Measurements from ENCODE around the gene IMMP2L. TPM values are rescaled to one million over a fixed set of nuclear protein-coding genes. Genes with fewer than 3 reads are reported as not detected.

The IMMP2L gene
- total RNA-seq, 1 experiment from 2014 or later = 8.6 TPM

- CTCF ChIA-PET = no interaction called here
- no TSS peak for BruUV-seq (replicated peaks)
These were observed 787.2 kb downstream of the IMMP2L start for GRCh38 chr7:110775046-110775445.

GRCh38 chr7:110774071-110774470, 788.2 kb downstream of the IMMP2L start:
- POLR2A ChIA-PET (ENCODE audit: unreplicated experiment) = no interaction called here
- H3F3A ChIP-seq (ENCODE audit: low read length, unreplicated experiment) = no peaks in the 10 kb centered on the region
- no peaks in the 10 kb centered on the region for H3K36me3 ChIP-seq (ENCODE audit: low read depth, low read length)
- H2AFZ ChIP-seq (ENCODE audit: low read length) = no peak overlapping the region
- no peak overlapping the region for H3K9ac ChIP-seq (ENCODE audit: low read length)
- no peaks in the 10 kb centered on the region for H4K20me1 ChIP-seq (ENCODE audit: low read length)
- CTCF ChIA-PET = no interaction called here
- TF ChIP-seq EZH2phosphoT487 (IDR thresholded peaks at IDR 0.05; ENCODE audit: borderline replicate concordance, low read length) (no peak), CTCF (conservative IDR thresholded peaks at IDR 0.05; ENCODE audit: low read depth, low read length) (no peak), EZH2 (IDR thresholded peaks at IDR 0.05; ENCODE audit: low read length, unreplicated experiment) (no peak)
- no peak overlapping the region for H3K27ac ChIP-seq (ENCODE audit: low read length)
- H3K4me3 ChIP-seq (ENCODE audit: low read length) = no peak overlapping the region
- H3K4me2 ChIP-seq (ENCODE audit: low read length) = no peak overlapping the region
- intact Hi-C loops (cut with micrococcal nuclease) = no loop called here
- no peaks in the 10 kb centered on the region for H3K27me3 ChIP-seq (ENCODE audit: low read length)
- peak; percentile 24; the same call in 1 of the 2 replicates for ATAC-seq
- peak; percentile 57 for DNase-seq
- H3K9me3 ChIP-seq (ENCODE audit: low read length) = no peaks in the 10 kb centered on the region
- H3K79me2 ChIP-seq (ENCODE audit: low read length) = no peaks in the 10 kb centered on the region
- BruUV-seq (replicated peaks) = no TSS peak
- H3K9me2 ChIP-seq (replicated peaks; ENCODE audit: low read length) = no peaks in the 10 kb centered on the region
- peaks cover 10% of the 10 kb centered on the region; the same call in 1 of the 2 replicates for H3K4me1 ChIP-seq (ENCODE audit: insufficient read depth, low read length)

More at GRCh38 chr7:110775046-110775445, 787.2 kb downstream of the IMMP2L start:
- POLR2A ChIA-PET (ENCODE audit: unreplicated experiment) = no interaction called here
- no peaks in the 10 kb centered on the region for H3K9me2 ChIP-seq (replicated peaks; ENCODE audit: low read length)
- no peak overlapping the region for H3K27ac ChIP-seq (ENCODE audit: low read length)
- H4K20me1 ChIP-seq (ENCODE audit: low read length) = no peaks in the 10 kb centered on the region
- H3K4me2 ChIP-seq (ENCODE audit: low read length) = no peak overlapping the region
- H3K4me3 ChIP-seq (ENCODE audit: low read length) = no peak overlapping the region
- ATAC-seq = no peak
- no peaks in the 10 kb centered on the region for H3K79me2 ChIP-seq (ENCODE audit: low read length)
- TF ChIP-seq CTCF (conservative IDR thresholded peaks at IDR 0.05; ENCODE audit: low read depth, low read length) = no peak
- TF ChIP-seq EZH2phosphoT487 (IDR thresholded peaks at IDR 0.05; ENCODE audit: borderline replicate concordance, low read length) = no peak
- no peak for TF ChIP-seq EZH2 (IDR thresholded peaks at IDR 0.05; ENCODE audit: low read length, unreplicated experiment)
- H3K9ac ChIP-seq (ENCODE audit: low read length) = no peak overlapping the region
- H3K27me3 ChIP-seq (ENCODE audit: low read length) = no peaks in the 10 kb centered on the region
- no peak for DNase-seq
- H3K36me3 ChIP-seq (ENCODE audit: low read depth, low read length) = no peaks in the 10 kb centered on the region
- intact Hi-C loops (cut with micrococcal nuclease) = no loop called here
- no peak overlapping the region for H2AFZ ChIP-seq (ENCODE audit: low read length)
- peaks cover 10% of the 10 kb centered on the region; the same call in 1 of the 2 replicates for H3K4me1 ChIP-seq (ENCODE audit: insufficient read depth, low read length)
- no peaks in the 10 kb centered on the region for H3F3A ChIP-seq (ENCODE audit: low read length, unreplicated experiment)
- H3K9me3 ChIP-seq (ENCODE audit: low read length) = no peaks in the 10 kb centered on the region

GRCh38 chr7:110772615-110773014, 789.7 kb downstream of the IMMP2L start:
- H3K79me2 ChIP-seq (ENCODE audit: low read length) = no peaks in the 10 kb centered on the region
- no peaks in the 10 kb centered on the region for H3F3A ChIP-seq (ENCODE audit: low read length, unreplicated experiment)
- no peak overlapping the region for H3K27ac ChIP-seq (ENCODE audit: low read length)
- intact Hi-C loops (cut with micrococcal nuclease) = no loop called here
- H3K27me3 ChIP-seq (ENCODE audit: low read length) = no peaks in the 10 kb centered on the region
- ATAC-seq = no peak
- BruUV-seq (replicated peaks) = no TSS peak
- no peak overlapping the region for H2AFZ ChIP-seq (ENCODE audit: low read length)
- ChIA-PET CTCF (no interaction called here), POLR2A (ENCODE audit: unreplicated experiment) (no interaction called here)
- no peak overlapping the region for H3K9ac ChIP-seq (ENCODE audit: low read length)
- no peak overlapping the region for H3K4me3 ChIP-seq (ENCODE audit: low read length)
- TF ChIP-seq CTCF (conservative IDR thresholded peaks at IDR 0.05; ENCODE audit: low read depth, low read length) (no peak), EZH2phosphoT487 (IDR thresholded peaks at IDR 0.05; ENCODE audit: borderline replicate concordance, low read length) (no peak), EZH2 (IDR thresholded peaks at IDR 0.05; ENCODE audit: low read length, unreplicated experiment) (no peak)
- no peak overlapping the region for H3K4me2 ChIP-seq (ENCODE audit: low read length)
- H3K36me3 ChIP-seq (ENCODE audit: low read depth, low read length) = no peaks in the 10 kb centered on the region
- DNase-seq = no peak
- H4K20me1 ChIP-seq (ENCODE audit: low read length) = no peaks in the 10 kb centered on the region
- H3K4me1 ChIP-seq (ENCODE audit: insufficient read depth, low read length) = peaks cover 10% of the 10 kb centered on the region; the same call in 1 of the 2 replicates
- H3K9me2 ChIP-seq (replicated peaks; ENCODE audit: low read length) = no peaks in the 10 kb centered on the region
- no peaks in the 10 kb centered on the region for H3K9me3 ChIP-seq (ENCODE audit: low read length)
